Measurements from ENCODE around the gene DGKH.

DNA sequence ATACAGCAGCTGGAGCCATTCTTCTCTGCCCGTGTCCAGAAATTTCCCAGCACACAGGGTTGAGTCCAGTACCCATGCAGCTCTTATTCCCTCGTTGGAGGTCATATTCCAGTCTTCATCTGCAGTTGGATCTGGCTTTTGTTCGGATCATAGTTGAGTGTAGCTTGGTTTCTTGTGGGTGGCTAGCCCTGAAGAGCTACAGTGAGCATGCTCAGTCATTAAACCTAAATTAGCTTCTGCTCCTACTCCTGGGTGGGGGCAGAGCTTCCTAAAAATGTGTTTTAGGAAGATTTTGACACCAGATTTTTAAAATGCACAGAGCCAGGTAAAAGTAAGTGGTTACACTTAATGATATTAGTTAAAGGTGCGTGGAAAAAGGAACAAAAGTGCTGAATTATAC lies 64.4 kb downstream of the DGKH start:
- TF ChIP-seq, protein P1, sequence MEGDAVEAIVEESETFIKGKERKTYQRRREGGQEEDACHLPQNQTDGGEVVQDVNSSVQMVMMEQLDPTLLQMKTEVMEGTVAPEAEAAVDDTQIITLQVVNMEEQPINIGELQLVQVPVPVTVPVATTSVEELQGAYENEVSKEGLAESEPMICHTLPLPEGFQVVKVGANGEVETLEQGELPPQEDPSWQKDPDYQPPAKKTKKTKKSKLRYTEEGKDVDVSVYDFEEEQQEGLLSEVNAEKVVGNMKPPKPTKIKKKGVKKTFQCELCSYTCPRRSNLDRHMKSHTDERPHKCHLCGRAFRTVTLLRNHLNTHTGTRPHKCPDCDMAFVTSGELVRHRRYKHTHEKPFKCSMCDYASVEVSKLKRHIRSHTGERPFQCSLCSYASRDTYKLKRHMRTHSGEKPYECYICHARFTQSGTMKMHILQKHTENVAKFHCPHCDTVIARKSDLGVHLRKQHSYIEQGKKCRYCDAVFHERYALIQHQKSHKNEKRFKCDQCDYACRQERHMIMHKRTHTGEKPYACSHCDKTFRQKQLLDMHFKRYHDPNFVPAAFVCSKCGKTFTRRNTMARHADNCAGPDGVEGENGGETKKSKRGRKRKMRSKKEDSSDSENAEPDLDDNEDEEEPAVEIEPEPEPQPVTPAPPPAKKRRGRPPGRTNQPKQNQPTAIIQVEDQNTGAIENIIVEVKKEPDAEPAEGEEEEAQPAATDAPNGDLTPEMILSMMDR (IDR thresholded peaks at IDR 0.05; ENCODE audit: low read depth, low read length), result no peak
- TF ChIP-seq EZH2phosphoT487 (IDR thresholded peaks at IDR 0.05; ENCODE audit: low read depth), result no peak
